OCI-LY1 (cell line): ENCODE results near the gene UPF1.
A peak's percentile ranks its signal among the peaks of the same experiment; 100 is the strongest.
"Not testable (repeated sequence)": the region's sequence is repeated elsewhere in the genome, so short reads cannot be mapped to it uniquely, and the experiment has no call there.

Experiments
- H2AFZ ChIP-seq: fragments of 200-600 bp; sonication (generic), shearing (Covaris generic); 2 replicates; pipeline ENCODE4 v1.6.0; 2014; ENCODE audit warnings: antibody characterized with exemption, mild to moderate bottlenecking, low read length
- H3F3A ChIP-seq: fragments of 200-600 bp; sonication (generic), shearing (Covaris generic); 2 replicates; pipeline ENCODE4 v1.6.0; 2014; ENCODE audit warnings: mild to moderate bottlenecking, antibody characterized with exemption, low read length, moderate library complexity; ENCODE audit not compliant: insufficient read depth
- H3K27ac ChIP-seq: fragments of 200-600 bp; sonication (generic); 2 replicates; pipeline ENCODE4 v1.5.1; 2014; ENCODE audit warnings: low read length, mixed run types, mild to moderate bottlenecking, low read depth; ENCODE audit not compliant: poor library complexity, severe bottlenecking
- H3K27me3 ChIP-seq: fragments of 200-600 bp; sonication (generic); 2 replicates; pipeline ENCODE4 v1.6.0; 2014; ENCODE audit warnings: antibody characterized with exemption, mild to moderate bottlenecking, low read length, moderate library complexity; ENCODE audit not compliant: insufficient read depth
- H3K36me3 ChIP-seq: fragments of 200-600 bp; sonication (generic); 2 replicates; pipeline ENCODE4 v1.6.1; 2014; ENCODE audit warnings: mild to moderate bottlenecking, antibody characterized with exemption, low read length, moderate library complexity, mixed read lengths; ENCODE audit not compliant: insufficient read depth
- H3K4me1 ChIP-seq: fragments of 200-600 bp; sonication (generic); 2 replicates; pipeline ENCODE4 v1.5.1; 2014; ENCODE audit warnings: mild to moderate bottlenecking, low read length, moderate library complexity; ENCODE audit not compliant: insufficient read depth, severe bottlenecking
- H3K4me2 ChIP-seq: fragments of 200-600 bp; sonication (generic), shearing (Covaris generic); 2 replicates; pipeline ENCODE4 v1.6.1; 2014; ENCODE audit warnings: low read length
- H3K4me3 ChIP-seq: fragments of 200-600 bp; sonication (generic); 2 replicates; pipeline ENCODE4 v1.5.1; 2014; ENCODE audit warnings: low read length, low read depth, mild to moderate bottlenecking, mixed read lengths; ENCODE audit not compliant: poor library complexity, severe bottlenecking
- H3K79me2 ChIP-seq: fragments of 200-600 bp; shearing (Covaris generic); 2 replicates; pipeline ENCODE4 v1.6.1; 2016; ENCODE audit warnings: mixed run types, low read length, mixed read lengths; ENCODE audit not compliant: insufficient read depth
- H3K9ac ChIP-seq: fragments of 200-600 bp; sonication (generic), shearing (Covaris generic); 2 replicates; pipeline ENCODE4 v1.6.1; 2014; ENCODE audit warnings: mild to moderate bottlenecking, low read length, mixed read lengths
- H3K9me2 ChIP-seq: fragments of 200-600 bp; sonication (generic), shearing (Covaris generic); 2 replicates; pipeline ENCODE4 v1.6.1; 2014; ENCODE audit warnings: low read depth, mild to moderate bottlenecking, low read length, mixed read lengths
- H3K9me3 ChIP-seq: fragments of 200-600 bp; shearing (Covaris generic); 2 replicates; pipeline ENCODE4 v1.6.1; 2014; ENCODE audit warnings: low read length, mixed read lengths
- H4K20me1 ChIP-seq: fragments of 200-600 bp; sonication (generic), shearing (Covaris generic); 2 replicates; pipeline ENCODE4 v1.6.0; 2016; ENCODE audit warnings: mild to moderate bottlenecking, low read length; ENCODE audit not compliant: insufficient read depth
- EZH2 ChIP-seq: fragments of 200-600 bp; sonication (generic), shearing (Covaris generic); IDR thresholded peaks from 2 replicates; pipeline ENCODE4 v1.8.0; 2017; ENCODE audit warnings: borderline replicate concordance, mixed run types, mild to moderate bottlenecking, antibody characterized with exemption, low read length, moderate library complexity, mixed read lengths
- TF ChIP-seq, protein P1 (sequence below): fragments of 200-600 bp; sonication (generic), shearing (Covaris generic); IDR thresholded peaks from 2 replicates; pipeline ENCODE4 v1.5.1; 2017; ENCODE audit warnings: mild to moderate bottlenecking, antibody characterized with exemption, low read length, moderate library complexity, mixed read lengths

The UPF1 gene

DNA sequence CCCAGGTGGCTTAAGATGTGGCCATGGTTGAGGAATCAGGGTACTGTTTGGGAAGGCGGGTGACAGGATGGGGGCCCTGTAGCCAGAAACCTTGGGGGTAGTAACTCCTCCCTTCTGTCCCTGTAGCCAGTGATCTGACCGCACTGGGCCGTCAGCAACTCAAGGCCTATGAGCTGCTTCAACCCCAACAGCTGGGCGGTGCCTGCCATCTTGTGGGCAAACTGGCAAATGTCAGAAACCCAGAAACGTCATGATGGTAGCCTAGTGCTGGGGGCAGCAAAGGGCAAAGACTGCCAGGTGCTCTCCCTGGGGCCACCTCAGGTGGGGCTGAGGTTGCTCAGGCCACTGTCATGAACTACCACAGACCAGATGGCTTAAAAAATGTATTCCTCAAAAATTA lies 83.9 kb downstream of the UPF1 start:
- Histone ChIP-seq H3K27me3 (no peaks in the 10 kb centered on the region), H3K4me2 (no peak overlapping the region), H3K36me3 (peaks cover 40% of the 10 kb centered on the region), H2AFZ (no peak overlapping the region), H3F3A (no peaks in the 10 kb centered on the region), H3K9me3 (no peaks in the 10 kb centered on the region), H3K4me3 (no peak overlapping the region), H3K27ac (no peak overlapping the region), H3K9me2 (no peaks in the 10 kb centered on the region), H3K4me1 (peaks cover 25% of the 10 kb centered on the region), H3K79me2 (peaks cover 21% of the 10 kb centered on the region), H3K9ac (no peak overlapping the region), H4K20me1 (no peaks in the 10 kb centered on the region)
- TF ChIP-seq, protein P1, sequence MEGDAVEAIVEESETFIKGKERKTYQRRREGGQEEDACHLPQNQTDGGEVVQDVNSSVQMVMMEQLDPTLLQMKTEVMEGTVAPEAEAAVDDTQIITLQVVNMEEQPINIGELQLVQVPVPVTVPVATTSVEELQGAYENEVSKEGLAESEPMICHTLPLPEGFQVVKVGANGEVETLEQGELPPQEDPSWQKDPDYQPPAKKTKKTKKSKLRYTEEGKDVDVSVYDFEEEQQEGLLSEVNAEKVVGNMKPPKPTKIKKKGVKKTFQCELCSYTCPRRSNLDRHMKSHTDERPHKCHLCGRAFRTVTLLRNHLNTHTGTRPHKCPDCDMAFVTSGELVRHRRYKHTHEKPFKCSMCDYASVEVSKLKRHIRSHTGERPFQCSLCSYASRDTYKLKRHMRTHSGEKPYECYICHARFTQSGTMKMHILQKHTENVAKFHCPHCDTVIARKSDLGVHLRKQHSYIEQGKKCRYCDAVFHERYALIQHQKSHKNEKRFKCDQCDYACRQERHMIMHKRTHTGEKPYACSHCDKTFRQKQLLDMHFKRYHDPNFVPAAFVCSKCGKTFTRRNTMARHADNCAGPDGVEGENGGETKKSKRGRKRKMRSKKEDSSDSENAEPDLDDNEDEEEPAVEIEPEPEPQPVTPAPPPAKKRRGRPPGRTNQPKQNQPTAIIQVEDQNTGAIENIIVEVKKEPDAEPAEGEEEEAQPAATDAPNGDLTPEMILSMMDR = peak; percentile 63
- TF ChIP-seq EZH2 = no peak

DNA sequence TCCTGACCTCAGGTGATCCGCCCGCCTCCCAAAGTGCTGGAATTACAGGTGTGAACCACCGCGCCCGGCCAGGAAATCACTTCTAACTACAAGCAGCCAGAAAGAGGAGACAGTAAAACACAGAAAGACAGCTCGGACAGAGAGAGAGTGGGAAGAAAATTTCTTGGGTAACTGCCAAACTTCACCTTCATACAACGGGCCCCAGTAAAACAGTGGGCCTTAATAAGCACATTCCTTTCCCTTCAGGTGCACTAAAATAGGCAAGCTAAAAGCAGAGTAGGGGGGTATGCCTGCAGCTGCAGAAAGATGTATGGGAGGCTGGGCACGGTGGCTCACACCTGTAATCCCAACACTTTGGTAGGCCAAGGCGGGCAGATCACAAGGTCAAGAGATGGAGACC lies 85.8 kb downstream of the UPF1 start:
- peaks cover 42% of the 10 kb centered on the region for H3K36me3 ChIP-seq
- not testable (repeated sequence) for H3K27me3 ChIP-seq, H3K9ac ChIP-seq, H4K20me1 ChIP-seq, H3K9me2 ChIP-seq, H3K27ac ChIP-seq, H3K9me3 ChIP-seq, H3F3A ChIP-seq, H2AFZ ChIP-seq
- peaks cover 21% of the 10 kb centered on the region for H3K79me2 ChIP-seq
- H3K4me2 ChIP-seq = peak overlapping the region; percentile 75
- peak overlapping the region; percentile 94 for H3K4me3 ChIP-seq
- peaks cover 31% of the 10 kb centered on the region for H3K4me1 ChIP-seq
